ENCODE data around the gene SPRY2. TPM values are rescaled to one million over a fixed set of nuclear protein-coding genes. Genes with fewer than 3 reads are reported as not detected.
"Not testable (repeated sequence)": the region's sequence is repeated elsewhere in the genome, so short reads cannot be mapped to it uniquely, and the experiment has no call there.

The SPRY2 gene
- total RNA-seq, 3 donors from 2014 or later (not counting 1 experiment from before 2014, with no cell fraction given) = 2.7 to 7.3 (median 3.0) TPM

GRCh38 chr13:80359778-80360452 is 19.0 kb upstream of the SPRY2 start:
- H3K4me3 Mint-ChIP-seq = no peak overlapping the region
- intact Hi-C loops (cut with micrococcal nuclease) = no loop called here

GRCh38 chr13:80359414-80359777 is 18.5 kb upstream of the SPRY2 start:
- Histone ChIP-seq H3K27me3 (ENCODE audit: control insufficient read depth, insufficient read depth, low read length) (no peaks in the 10 kb centered on the region), H3K4me3 (ENCODE audit: low read length) (no peak overlapping the region), H3K4me1 (ENCODE audit: control insufficient read depth, insufficient read depth, low read length) (peaks cover 9% of the 10 kb centered on the region), H3K9me3 (ENCODE audit: control insufficient read depth, insufficient read depth, low read length) (no peaks in the 10 kb centered on the region), H3K36me3 (ENCODE audit: control insufficient read depth, insufficient read depth, low read length) (no peaks in the 10 kb centered on the region), H3K27ac (ENCODE audit: low read length) (no peak overlapping the region)
- intact Hi-C loops (cut with micrococcal nuclease) = no loop called here
- Mint-ChIP-seq H3K9me3 (no peaks in the 10 kb centered on the region), H3K27ac (no peak overlapping the region), H3K27me3 (ENCODE audit: low read depth in 2 of 2) (no peaks in the 10 kb centered on the region), H3K4me1 (peaks cover 12 to 16% of the 10 kb centered on the region in 2 donors), H3K36me3 (no peaks in the 10 kb centered on the region), H3K4me3 (no peak overlapping the region)
- ATAC-seq = no peak
- 56% methylated on average over 4 of the region's 4 CpGs for WGBS (ENCODE audit: insufficient coverage)
- TF ChIP-seq CTCF (IDR thresholded peaks at IDR 0.05) = no peak
- DNase-seq = no peak

More at GRCh38 chr13:80359778-80360452, 19.0 kb upstream of the SPRY2 start:
- Histone ChIP-seq H3K27me3 (ENCODE audit: control insufficient read depth, insufficient read depth, low read length) (no peaks in the 10 kb centered on the region), H3K36me3 (ENCODE audit: control insufficient read depth, insufficient read depth, low read length) (no peaks in the 10 kb centered on the region), H3K27ac (ENCODE audit: low read length) (no peak overlapping the region), H3K4me3 (ENCODE audit: low read length) (no peak overlapping the region), H3K9me3 (ENCODE audit: control insufficient read depth, insufficient read depth, low read length) (no peaks in the 10 kb centered on the region), H3K4me1 (ENCODE audit: control insufficient read depth, insufficient read depth, low read length) (peaks cover 9% of the 10 kb centered on the region)
- no peak for DNase-seq
- no peaks in the 10 kb centered on the region for H3K9me3 Mint-ChIP-seq
- H3K4me1 Mint-ChIP-seq = peaks cover 12 to 16% of the 10 kb centered on the region in 2 donors
- no peaks in the 10 kb centered on the region for H3K36me3 Mint-ChIP-seq
- no peak for ATAC-seq
- H3K27ac Mint-ChIP-seq = no peak overlapping the region
- 49% methylated on average over 6 of the region's 6 CpGs for WGBS (ENCODE audit: insufficient coverage)
- H3K27me3 Mint-ChIP-seq (ENCODE audit: low read depth in 2 of 2) = no peaks in the 10 kb centered on the region
- TF ChIP-seq CTCF (IDR thresholded peaks at IDR 0.05) = no peak

DNA sequence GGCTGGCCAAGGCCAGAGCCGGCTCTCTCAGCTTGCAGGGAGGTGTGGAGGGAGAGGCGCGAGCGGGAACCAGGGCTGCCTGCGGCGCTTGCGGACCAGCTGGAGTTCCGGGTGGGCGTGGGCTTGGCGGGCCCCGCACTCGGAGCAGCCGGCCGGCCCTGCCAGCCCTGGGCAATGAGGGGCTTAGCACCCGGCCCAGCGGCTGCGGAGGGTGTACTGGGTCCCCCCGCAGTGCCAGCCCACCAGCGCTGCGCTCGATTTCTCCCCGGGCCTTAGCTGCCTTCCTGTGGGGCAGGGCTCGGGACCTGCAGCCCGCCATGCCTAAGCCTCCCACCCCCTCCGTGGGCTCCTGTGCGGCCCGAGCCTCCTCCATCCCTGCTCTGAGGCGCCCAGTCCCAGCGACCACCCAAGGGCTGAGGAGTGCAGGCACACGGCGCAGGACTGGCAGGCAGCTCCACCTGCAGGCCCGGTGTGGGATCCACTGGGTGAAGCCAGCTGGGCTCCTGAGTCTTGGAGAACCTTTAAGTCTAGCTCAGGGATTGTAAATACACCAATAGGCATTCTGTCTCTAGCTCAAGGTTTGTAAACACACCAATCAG is 14.7 kb upstream of the SPRY2 start:
- H3K27me3 ChIP-seq (ENCODE audit: control insufficient read depth, insufficient read depth, low read length); ATAC-seq; H3K27ac ChIP-seq (ENCODE audit: low read length); H3K9me3 ChIP-seq (ENCODE audit: control insufficient read depth, insufficient read depth, low read length); H3K9me3 Mint-ChIP-seq; H3K4me3 ChIP-seq (ENCODE audit: low read length); intact Hi-C loops (cut with micrococcal nuclease); H3K4me3 Mint-ChIP-seq; H3K27ac Mint-ChIP-seq; H3K36me3 Mint-ChIP-seq; H3K27me3 Mint-ChIP-seq (ENCODE audit: low read depth in 2 of 2); H3K4me1 ChIP-seq (ENCODE audit: control insufficient read depth, insufficient read depth, low read length); H3K36me3 ChIP-seq (ENCODE audit: control insufficient read depth, insufficient read depth, low read length); DNase-seq; H3K4me1 Mint-ChIP-seq: not testable (repeated sequence)
- 96% methylated on average over 32 of the region's 32 CpGs for WGBS (ENCODE audit: insufficient coverage)

- H3K9me3 Mint-ChIP-seq = no peaks in the 10 kb centered on the region
- Histone ChIP-seq H3K4me1 (ENCODE audit: control insufficient read depth, insufficient read depth, low read length) (peaks cover 22% of the 10 kb centered on the region), H3K4me3 (ENCODE audit: low read length) (no peak overlapping the region), H3K27me3 (ENCODE audit: control insufficient read depth, insufficient read depth, low read length) (no peaks in the 10 kb centered on the region), H3K36me3 (ENCODE audit: control insufficient read depth, insufficient read depth, low read length) (no peaks in the 10 kb centered on the region), H3K9me3 (ENCODE audit: control insufficient read depth, insufficient read depth, low read length) (no peaks in the 10 kb centered on the region), H3K27ac (ENCODE audit: low read length) (no peak overlapping the region)
- DNase-seq = no peak
- intact Hi-C loops (cut with micrococcal nuclease) = no loop called here
- H3K4me1 Mint-ChIP-seq = peaks cover 19% of the 10 kb centered on the region in 2 donors
- H3K27me3 Mint-ChIP-seq (ENCODE audit: low read depth in 2 of 2) = peaks cover 21 to 22% of the 10 kb centered on the region in 2 donors
- 77% methylated on average over 6 of the region's 6 CpGs for WGBS (ENCODE audit: insufficient coverage)
- peak overlapping the region; percentile 32 for H3K4me3 Mint-ChIP-seq
- H3K27ac Mint-ChIP-seq = no peak overlapping the region
- H3K36me3 Mint-ChIP-seq = no peaks in the 10 kb centered on the region
- ATAC-seq = no peak
- TF ChIP-seq CTCF (IDR thresholded peaks at IDR 0.05) = no peak
These were observed 7.8 kb upstream of the SPRY2 start for GRCh38 chr13:80348750-80349149.

Data from natural killer cell (primary cell).